Testis (tissue), 3 donors: ENCODE measurements around the gene PIGP. TPM values are rescaled to one million over a fixed set of nuclear protein-coding genes. Genes with fewer than 3 reads are reported as not detected.

Experiments used
- DNase-seq: peaks from one replicate; pipeline ENCODE4 v3.0.0-alpha.2; 2019
- H3K27ac ChIP-seq, 2 donors: fragments of 200-600 bp; sonication (generic); one replicate each; pipeline ENCODE4 v1.5.1; 2019
- H3K27me3 ChIP-seq: fragments of 200-600 bp; sonication (generic); one replicate; pipeline ENCODE4 v1.5.1; 2019
- H3K36me3 ChIP-seq: fragments of 200-600 bp; sonication (generic); one replicate; pipeline ENCODE4 v1.5.1; 2017; ENCODE audit warnings: low read depth; ENCODE audit errors: missing control alignments
- H3K4me1 ChIP-seq: fragments of 200-600 bp; sonication (generic); one replicate; pipeline ENCODE4 v1.5.1; 2019
- H3K4me3 ChIP-seq, 2 donors: fragments of 200-600 bp; sonication (generic); one replicate each; pipeline ENCODE4 v1.5.1; 2017 to 2019
- H3K9me3 ChIP-seq: fragments of 200-600 bp; sonication (generic); one replicate; pipeline ENCODE4 v1.5.1; 2017
- CTCF ChIP-seq, 3 experiments: fragments of 450-650 bp in 2 of 3; fragments of 200-600 bp in 1 of 3; sonication (generic) in 1 of 3; IDR thresholded peaks; one replicate each; pipeline ENCODE4 v1.5.1; 2016 to 2019; ENCODE audit warnings: antibody characterized with exemption in 3 of 3, mild to moderate bottlenecking in 2 of 3, moderate library complexity in 1 of 3
- POLR2A ChIP-seq: fragments of 450-650 bp; IDR thresholded peaks from one replicate; pipeline ENCODE4 v1.6.1; 2017; ENCODE audit warnings: antibody characterized with exemption, mild to moderate bottlenecking, moderate library complexity
- WGBS, 2 donors: methylation state at CpG; one replicate each; pipeline ENCODE4 v1.1.5; 2018; 5-methylcytosine and 5-hydroxymethylcytosine counted together
- intact Hi-C: fragments of 100-400 bp; cut with DNase I; formaldehyde crosslinking; loops from one replicate; pipeline ENCODE4 v1.15.1; 2023; ENCODE audit warnings: low total_unique reads
- polyA plus RNA-seq: library from polyadenylated mRNA; stranded (reverse); fragments of 350-450 nt; fragmentation: Illumina TruSeq; extraction: RNeasy Lipid Tissue Mini Kit (QIAGEN cat#74804); gene quantifications from one replicate; pipeline ENCODE4 v1.2.3, GENCODE V29; 2014; ENCODE audit warnings: low read depth, low replicate concordance; ENCODE audit not compliant: insufficient read depth
- small RNA-seq, 2 donors: library from RNA; depleted of rRNA; stranded (forward); fragments of <200 nt; gene quantifications; one replicate each; pipeline ENCODE3, GENCODE V24; 2016
- total RNA-seq, 2 donors: library from RNA; depleted of rRNA; stranded (reverse); fragments of >200 nt; gene quantifications; one replicate each; pipeline ENCODE4 v1.2.3, GENCODE V29; 2016

The PIGP gene
- total and polyA plus RNA-seq, 3 donors from 2014 or later, result 38.0 to 96.2 (median 44.9) TPM

GRCh38 chr21:37017951-37018679 lies 54.8 kb downstream of the PIGP start:
- intact Hi-C loops, result no loop called here
- H3K27me3 ChIP-seq, result no peaks in the 10 kb centered on the region
- no peaks in the 10 kb centered on the region for H3K9me3 ChIP-seq
- 86 to 88% methylated on average over 13 of the region's 13 CpGs for WGBS, 2 donors
- H3K4me1 ChIP-seq, result no peaks in the 10 kb centered on the region
- DNase-seq, result no peak
- H3K36me3 ChIP-seq, result no peaks in the 10 kb centered on the region
- no peak overlapping the region for H3K4me3 ChIP-seq
- TF ChIP-seq CTCF (IDR thresholded peaks at IDR 0.05) (no peak), POLR2A (no peak)
- no peak overlapping the region for H3K27ac ChIP-seq

Small RNA genes lying within 50 kb of the gene (small RNA-seq; reads per million reads assigned to genes)
- gene RNU6-696P, result 0 reads per million in 2 donors

Other genes starting within 250 kb of the PIGP start
- gene HLCS, start 106.4 kb downstream of the PIGP start, total RNA-seq, result 10 to 100 TPM; 30.1 to 38.1 TPM
- 19.5 TPM for gene HLCS, start 106.4 kb downstream of the PIGP start, polyA plus RNA-seq
- gene RIPPLY3, start 66.4 kb downstream of the PIGP start, total RNA-seq, result under 1 TPM; 0.31 to 0.47 TPM
- 0.25 TPM for gene RIPPLY3, start 66.4 kb downstream of the PIGP start, polyA plus RNA-seq
- 100 to 1,000 TPM; 154 to 181 TPM for gene TTC3, start 183 bp upstream of the PIGP start, total RNA-seq
- gene TTC3, start 183 bp upstream of the PIGP start, polyA plus RNA-seq, result 70.7 TPM
- gene VPS26C, start 194.3 kb upstream of the PIGP start, total RNA-seq, result 10 to 100 TPM; 46.5 to 48.1 TPM
- gene VPS26C, start 194.3 kb upstream of the PIGP start, polyA plus RNA-seq, result 25.3 TPM